ENCODE results near the gene OSBP. TPM values are rescaled to one million over a fixed set of nuclear protein-coding genes. Genes with fewer than 3 reads are reported as not detected.

Gene OSBP
- total and polyA plus RNA-seq, 7 experiments from 2014 or later: 21.0 to 57.6 (median 48.6) TPM

GRCh38 chr11:59573216-59573615, 42.4 kb downstream of the OSBP start:
- no peaks in the 10 kb centered on the region for H3K4me1 Mint-ChIP-seq
- H3K27ac Mint-ChIP-seq: peak overlapping the region in 1 of 9 donors; percentile 66
- Histone ChIP-seq H3K4me1 (ENCODE audit: control insufficient read depth in 2 of 2, insufficient read depth in 2 of 2, low read length in 2 of 2) (no peaks in the 10 kb centered on the region), H3K4me3 (ENCODE audit: low read length) (no peak overlapping the region), H3K27me3 (ENCODE audit: control insufficient read depth in 2 of 2, insufficient read depth in 2 of 2, low read length in 2 of 2) (no peaks in the 10 kb centered on the region), H3K36me3 (ENCODE audit: control insufficient read depth in 2 of 3, insufficient read depth in 3 of 3, low read length in 3 of 3) (peaks cover 9 to 37% (median 13%) of the 10 kb centered on the region in 3 experiments), H3K27ac (ENCODE audit: low read depth, low read length) (peak overlapping the region; percentile 33), H3K9me3 (ENCODE audit: control insufficient read depth in 2 of 3, low read length in 3 of 3) (no peaks in the 10 kb centered on the region)
- H3K27me3 Mint-ChIP-seq: no peaks in the 10 kb centered on the region
- no peak for ATAC-seq
- peaks cover 4 to 31% (median 28%) of the 10 kb centered on the region in 5 donors for H3K36me3 Mint-ChIP-seq
- no peaks in the 10 kb centered on the region for H3K9me3 Mint-ChIP-seq
- POLR2A ChIA-PET: interaction anchor here (1.0 kb wide), 1 partner anchor 12 kb away, joined by 4 read pairs; no protein-coding TSS in a partner anchor
- CTCF ChIA-PET: no interaction called here
- intact Hi-C loops (cut with micrococcal nuclease): no loop called here
- H3K4me3 Mint-ChIP-seq: no peak overlapping the region
- no peak for DNase-seq

DNA sequence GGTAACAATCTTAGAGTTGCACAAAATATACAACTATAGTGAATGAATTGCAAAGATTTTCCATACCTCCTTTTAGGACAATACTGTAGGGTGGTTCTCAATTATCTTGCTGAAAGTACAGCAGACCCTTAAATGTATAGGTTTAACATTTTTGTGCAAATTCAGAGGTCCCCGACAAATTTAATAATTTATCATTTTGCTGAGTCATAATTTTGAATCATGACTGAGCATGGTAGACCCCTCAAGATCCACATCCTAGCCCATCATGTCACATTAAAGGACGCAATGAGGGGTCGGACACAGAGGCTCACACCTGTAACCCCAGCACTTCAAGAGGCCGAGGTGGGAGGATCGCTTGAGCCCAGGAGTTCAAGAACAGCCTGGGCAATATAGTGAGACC, 43.5 kb downstream of the OSBP start:
- POLR2A ChIA-PET: interaction anchor here (0.8 kb wide), 1 partner anchor 97 kb away, joined by 3 read pairs; the partner anchor contains the start of gene PATL1
- ATAC-seq (no peak), DNase-seq (no peak)
- no peaks in the 10 kb centered on the region for H3K9me3 ChIP-seq (ENCODE audit: control insufficient read depth in 2 of 3, low read length in 3 of 3)
- H3K36me3 Mint-ChIP-seq: peaks cover 4 to 24% (median 21%) of the 10 kb centered on the region in 5 donors
- H3K4me3 Mint-ChIP-seq: no peak overlapping the region
- no peaks in the 10 kb centered on the region for H3K27me3 Mint-ChIP-seq
- no peaks in the 10 kb centered on the region for H3K4me1 Mint-ChIP-seq
- no peak overlapping the region for H3K27ac ChIP-seq (ENCODE audit: low read depth, low read length)
- no peak overlapping the region for H3K27ac Mint-ChIP-seq
- H3K4me3 ChIP-seq (ENCODE audit: low read length): no peak overlapping the region
- CTCF ChIA-PET: no interaction called here
- no peaks in the 10 kb centered on the region for H3K9me3 Mint-ChIP-seq
- H3K4me1 ChIP-seq (ENCODE audit: control insufficient read depth in 2 of 2, insufficient read depth in 2 of 2, low read length in 2 of 2): no peaks in the 10 kb centered on the region
- H3K27me3 ChIP-seq (ENCODE audit: control insufficient read depth in 2 of 2, insufficient read depth in 2 of 2, low read length in 2 of 2): no peaks in the 10 kb centered on the region
- peaks cover 2 to 25% (median 10%) of the 10 kb centered on the region in 3 experiments for H3K36me3 ChIP-seq (ENCODE audit: control insufficient read depth in 2 of 3, insufficient read depth in 3 of 3, low read length in 3 of 3)
- intact Hi-C loops (cut with micrococcal nuclease): no loop called here

DNA sequence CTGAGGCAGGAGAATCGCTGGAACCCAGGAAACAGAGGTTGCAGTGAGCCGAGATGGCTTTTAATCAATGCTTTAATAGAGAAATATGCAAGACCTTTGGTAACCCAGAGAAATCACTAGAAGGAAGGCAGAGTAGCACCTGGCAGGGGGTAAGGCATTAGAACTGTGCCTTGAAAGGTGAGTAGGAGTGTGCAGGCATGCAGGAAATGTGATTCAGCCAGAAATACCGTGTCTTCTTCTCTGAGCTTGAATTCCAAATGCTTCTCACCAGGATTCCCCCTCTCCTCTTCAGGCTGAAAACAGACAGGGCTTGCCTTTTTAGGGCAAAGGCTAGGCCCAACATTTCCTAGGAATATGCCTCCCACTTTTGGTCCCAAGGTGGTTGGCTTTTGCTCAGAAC, 53.3 kb downstream of the OSBP start:
- intact Hi-C loops (cut with micrococcal nuclease): loop anchor here in 1 of 2 donors (5.0 kb wide), 1 partner anchor 390 kb away; the partner anchor contains the start of gene DTX4
- Mint-ChIP-seq H3K27ac (peak overlapping the region; percentile 23 to 92 (median 87)), H3K9me3 (peaks cover 0 to 13% (median 0%) of the 10 kb centered on the region in 11 donors), H3K36me3 (peaks cover 0 to 5% (median 0%) of the 10 kb centered on the region in 5 donors), H3K4me3 (peak overlapping the region in 1 of 10 donors; percentile 69), H3K27me3 (peaks cover 0 to 7% (median 0%) of the 10 kb centered on the region in 5 donors), H3K4me1 (peaks cover 15 to 54% (median 44%) of the 10 kb centered on the region in 7 donors)
- Histone ChIP-seq H3K4me3 (ENCODE audit: low read length) (no peak overlapping the region), H3K9me3 (ENCODE audit: control insufficient read depth in 2 of 3, low read length in 3 of 3) (no peaks in the 10 kb centered on the region), H3K27ac (ENCODE audit: low read depth, low read length) (no peak overlapping the region), H3K36me3 (ENCODE audit: control insufficient read depth in 2 of 3, insufficient read depth in 3 of 3, low read length in 3 of 3) (peaks cover 0 to 4% (median 0%) of the 10 kb centered on the region in 3 experiments), H3K27me3 (ENCODE audit: control insufficient read depth in 2 of 2, insufficient read depth in 2 of 2, low read length in 2 of 2) (no peaks in the 10 kb centered on the region), H3K4me1 (ENCODE audit: control insufficient read depth in 2 of 2, insufficient read depth in 2 of 2, low read length in 2 of 2) (peaks cover 11 to 19% of the 10 kb centered on the region in 2 donors)
- no peak for DNase-seq
- ChIA-PET POLR2A (interaction anchor here (0.6 to 4.9 kb wide), 6 partner anchors 9 to 109 kb away, joined by 4 to 29 read pairs (median 4); partner anchors contain the start of genes OSBP and PATL1), CTCF (interaction anchor here (0.8 kb wide), 1 partner anchor 12 kb away, joined by 5 read pairs; no protein-coding TSS in a partner anchor)
- no peak for ATAC-seq

- ChIA-PET POLR2A (interaction anchor here (0.6 to 4.9 kb wide), 12 partner anchors 9 to 1894 kb away, joined by 3 to 32 read pairs (median 6); partner anchors contain the start of genes OSBP and PATL1), CTCF (interaction anchor here (0.6 to 1.1 kb wide), 3 partner anchors 24 to 390 kb away, joined by 3 to 6 read pairs (median 3); no protein-coding TSS in a partner anchor)
- peaks cover 0 to 4% (median 0%) of the 10 kb centered on the region in 3 experiments for H3K36me3 ChIP-seq (ENCODE audit: control insufficient read depth in 2 of 3, insufficient read depth in 3 of 3, low read length in 3 of 3)
- H3K4me3 ChIP-seq (ENCODE audit: low read length): peak overlapping the region; percentile 98
- no peaks in the 10 kb centered on the region for H3K9me3 ChIP-seq (ENCODE audit: control insufficient read depth in 2 of 3, low read length in 3 of 3)
- H3K4me3 Mint-ChIP-seq: peak overlapping the region; percentile 81 to 99 (median 96)
- peaks cover 0 to 5% (median 0%) of the 10 kb centered on the region in 5 donors for H3K36me3 Mint-ChIP-seq
- peaks cover 20 to 26% of the 10 kb centered on the region in 2 donors for H3K4me1 ChIP-seq (ENCODE audit: control insufficient read depth in 2 of 2, insufficient read depth in 2 of 2, low read length in 2 of 2)
- H3K27me3 ChIP-seq (ENCODE audit: control insufficient read depth in 2 of 2, insufficient read depth in 2 of 2, low read length in 2 of 2): no peaks in the 10 kb centered on the region
- ATAC-seq (peak; percentile 85), DNase-seq (peak; percentile 59 to 82 (median 78))
- intact Hi-C loops (cut with micrococcal nuclease): loop anchor here (1.0 to 5.0 kb wide), 7 partner anchors 11 to 418 kb away; partner anchors contain the start of genes DTX4 (in 1 of the 2), FAM111A (in 1 of the 2), OSBP (in 1 of the 2) and PATL1 (in 1 of the 2)
- peak overlapping the region; percentile 87 to 99 (median 96) for H3K27ac Mint-ChIP-seq
- H3K9me3 Mint-ChIP-seq: peaks cover 0 to 11% (median 0%) of the 10 kb centered on the region in 11 donors
- peaks cover 27 to 63% (median 51%) of the 10 kb centered on the region in 7 donors for H3K4me1 Mint-ChIP-seq
- peaks cover 0 to 14% (median 0%) of the 10 kb centered on the region in 5 donors for H3K27me3 Mint-ChIP-seq
- H3K27ac ChIP-seq (ENCODE audit: low read depth, low read length): peak overlapping the region; percentile 72
Observed at GRCh38 chr11:59560702-59561473, 54.7 kb downstream of the OSBP start.

DNA sequence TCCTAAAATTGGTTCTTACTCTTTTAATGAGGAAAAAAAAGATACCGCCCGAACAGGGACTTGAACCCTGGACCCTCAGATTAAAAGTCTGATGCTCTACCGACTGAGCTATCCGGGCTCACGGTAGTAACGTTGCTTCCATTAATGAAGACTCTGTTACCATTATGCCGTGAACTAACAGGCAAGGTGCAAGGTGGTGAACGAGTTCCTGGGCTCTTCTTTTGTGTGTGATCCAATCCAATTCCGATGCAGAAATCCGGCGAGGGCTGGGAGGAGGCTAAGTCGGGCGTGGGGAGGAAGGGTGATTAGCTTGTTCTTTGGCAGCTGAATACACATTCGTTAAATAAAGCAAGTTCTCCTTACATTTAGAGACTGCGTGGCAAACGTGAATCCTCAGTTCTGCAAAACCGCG, 55.3 kb downstream of the OSBP start:
- Mint-ChIP-seq H3K36me3 (peaks cover 0 to 5% (median 0%) of the 10 kb centered on the region in 5 donors), H3K4me3 (peak overlapping the region; percentile 81 to 99 (median 96)), H3K27ac (peak overlapping the region; percentile 87 to 99 (median 96)), H3K9me3 (peaks cover 0 to 11% (median 0%) of the 10 kb centered on the region in 11 donors), H3K4me1 (peaks cover 32 to 67% (median 56%) of the 10 kb centered on the region in 7 donors), H3K27me3 (peaks cover 0 to 20% (median 0%) of the 10 kb centered on the region in 5 donors)
- CTCF ChIA-PET: interaction anchor here (1.1 kb wide), 2 partner anchors 23 to 389 kb away, joined by 3 to 6 read pairs; no protein-coding TSS in a partner anchor
- intact Hi-C loops (cut with micrococcal nuclease): loop anchor here (1.0 to 5.0 kb wide), 6 partner anchors 10 to 417 kb away; partner anchors contain the start of genes DTX4 (in 1 of the 2), FAM111A (in 1 of the 2) and OSBP (in 1 of the 2)
- peak overlapping the region; percentile 72 for H3K27ac ChIP-seq (ENCODE audit: low read depth, low read length)
- POLR2A ChIA-PET: interaction anchor here (0.6 to 4.9 kb wide), 13 partner anchors 8 to 1894 kb away, joined by 3 to 32 read pairs (median 5); partner anchors contain the start of genes OSBP and PATL1
- H3K9me3 ChIP-seq (ENCODE audit: control insufficient read depth in 2 of 3, low read length in 3 of 3): no peaks in the 10 kb centered on the region
- H3K4me1 ChIP-seq (ENCODE audit: control insufficient read depth in 2 of 2, insufficient read depth in 2 of 2, low read length in 2 of 2): peaks cover 26 to 29% of the 10 kb centered on the region in 2 donors
- H3K36me3 ChIP-seq (ENCODE audit: control insufficient read depth in 2 of 3, insufficient read depth in 3 of 3, low read length in 3 of 3): peaks cover 0 to 4% (median 0%) of the 10 kb centered on the region in 3 experiments
- ATAC-seq (peak; percentile 76), DNase-seq (peak in 8 of 9 donors; percentile 41 to 85 (median 80))
- peak overlapping the region; percentile 98 for H3K4me3 ChIP-seq (ENCODE audit: low read length)
- no peaks in the 10 kb centered on the region for H3K27me3 ChIP-seq (ENCODE audit: control insufficient read depth in 2 of 2, insufficient read depth in 2 of 2, low read length in 2 of 2)

- H3K36me3 Mint-ChIP-seq: peaks cover 0 to 5% (median 0%) of the 10 kb centered on the region in 5 donors
- H3K4me3 Mint-ChIP-seq: peak overlapping the region; percentile 81 to 99 (median 96)
Observed at GRCh38 chr11:59559886-59560285, 55.7 kb downstream of the OSBP start.

More at GRCh38 chr11:59559886-59560285, 55.7 kb downstream of the OSBP start:
- ChIA-PET CTCF (interaction anchor here (1.1 kb wide), 2 partner anchors 23 to 389 kb away, joined by 3 to 6 read pairs; no protein-coding TSS in a partner anchor), POLR2A (interaction anchor here (0.6 to 4.9 kb wide), 11 partner anchors 10 to 1893 kb away, joined by 3 to 32 read pairs (median 5); partner anchors contain the start of genes OSBP and PATL1)
- H3K4me1 Mint-ChIP-seq: peaks cover 32 to 66% (median 56%) of the 10 kb centered on the region in 7 donors
- no peaks in the 10 kb centered on the region for H3K27me3 ChIP-seq (ENCODE audit: control insufficient read depth in 2 of 2, insufficient read depth in 2 of 2, low read length in 2 of 2)
- H3K9me3 ChIP-seq (ENCODE audit: control insufficient read depth in 2 of 3, low read length in 3 of 3): no peaks in the 10 kb centered on the region
- no peak overlapping the region for H3K27ac ChIP-seq (ENCODE audit: low read depth, low read length)
- H3K4me3 ChIP-seq (ENCODE audit: low read length): peak overlapping the region; percentile 98
- intact Hi-C loops (cut with micrococcal nuclease): loop anchor here (1.0 to 10.0 kb wide), 7 partner anchors 10 to 417 kb away; partner anchors contain the start of genes DTX4 (in 2 of the 2), FAM111A (in 1 of the 2) and OSBP (in 1 of the 2)
- H3K27ac Mint-ChIP-seq: peak overlapping the region; percentile 87 to 99 (median 96)
- DNase-seq (no peak), ATAC-seq (no peak)
- peaks cover 0 to 11% (median 0%) of the 10 kb centered on the region in 11 donors for H3K9me3 Mint-ChIP-seq
- peaks cover 26 to 29% of the 10 kb centered on the region in 2 donors for H3K4me1 ChIP-seq (ENCODE audit: control insufficient read depth in 2 of 2, insufficient read depth in 2 of 2, low read length in 2 of 2)
- peaks cover 0 to 21% (median 0%) of the 10 kb centered on the region in 5 donors for H3K27me3 Mint-ChIP-seq
- H3K36me3 ChIP-seq (ENCODE audit: control insufficient read depth in 2 of 3, insufficient read depth in 3 of 3, low read length in 3 of 3): peaks cover 0 to 4% (median 0%) of the 10 kb centered on the region in 3 experiments
